ENCODE data around the gene MED12. TPM values are rescaled to one million over a fixed set of nuclear protein-coding genes. Genes with fewer than 3 reads are reported as not detected.
A peak's percentile ranks its signal among the peaks of the same experiment; 100 is the strongest.
"Not testable (repeated sequence)": the region's sequence is repeated elsewhere in the genome, so short reads cannot be mapped to it uniquely, and the experiment has no call there.

MED12 gene
- total and polyA plus RNA-seq, 2 donors from 2014 or later = 5.2 to 42.7 TPM

DNA sequence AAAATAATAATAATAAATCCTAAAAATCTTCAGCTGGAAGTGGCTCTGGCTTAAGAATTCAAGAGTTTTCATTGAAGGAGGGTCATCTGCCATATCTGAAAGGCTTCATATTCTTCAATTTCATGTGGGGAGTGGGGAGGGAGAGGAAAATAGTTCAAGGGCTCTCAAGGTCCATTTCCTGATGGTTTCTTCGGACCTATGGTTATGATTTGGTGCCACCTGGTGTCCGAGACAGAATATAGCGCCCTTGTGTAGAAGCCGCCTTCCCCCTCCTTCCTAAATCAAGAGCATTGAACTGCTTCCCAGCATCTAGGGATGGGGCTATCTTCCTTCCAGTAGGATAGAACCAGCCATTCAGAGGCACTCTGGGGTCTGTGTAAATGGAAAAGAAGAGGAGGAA lies 60.5 kb downstream of the MED12 start:
- Histone ChIP-seq H3K36me3 (ENCODE audit: control insufficient read depth in 2 of 3, insufficient read depth in 3 of 3, low read length in 3 of 3) (no peaks in the 10 kb centered on the region), H3K27ac (ENCODE audit: low read depth in 2 of 2, low read length in 2 of 2) (no peak overlapping the region), H3K9me3 (ENCODE audit: control insufficient read depth in 2 of 3, insufficient read depth in 1 of 3, low read length in 3 of 3) (no peaks in the 10 kb centered on the region), H3K4me3 (ENCODE audit: low read length in 3 of 3) (no peak overlapping the region), H3K4me1 (ENCODE audit: control insufficient read depth in 2 of 3, insufficient read depth in 2 of 3, low read depth in 1 of 3, low read length in 3 of 3) (peaks cover 0 to 4% (median 4%) of the 10 kb centered on the region in 3 donors), H3K9ac (ENCODE audit: low read length in 3 of 3) (no peak overlapping the region), H3K27me3 (ENCODE audit: control insufficient read depth, insufficient read depth, low read length) (no peaks in the 10 kb centered on the region)
- intact Hi-C loops (cut with DNase I) = no loop called here
- TF ChIP-seq, protein P1, sequence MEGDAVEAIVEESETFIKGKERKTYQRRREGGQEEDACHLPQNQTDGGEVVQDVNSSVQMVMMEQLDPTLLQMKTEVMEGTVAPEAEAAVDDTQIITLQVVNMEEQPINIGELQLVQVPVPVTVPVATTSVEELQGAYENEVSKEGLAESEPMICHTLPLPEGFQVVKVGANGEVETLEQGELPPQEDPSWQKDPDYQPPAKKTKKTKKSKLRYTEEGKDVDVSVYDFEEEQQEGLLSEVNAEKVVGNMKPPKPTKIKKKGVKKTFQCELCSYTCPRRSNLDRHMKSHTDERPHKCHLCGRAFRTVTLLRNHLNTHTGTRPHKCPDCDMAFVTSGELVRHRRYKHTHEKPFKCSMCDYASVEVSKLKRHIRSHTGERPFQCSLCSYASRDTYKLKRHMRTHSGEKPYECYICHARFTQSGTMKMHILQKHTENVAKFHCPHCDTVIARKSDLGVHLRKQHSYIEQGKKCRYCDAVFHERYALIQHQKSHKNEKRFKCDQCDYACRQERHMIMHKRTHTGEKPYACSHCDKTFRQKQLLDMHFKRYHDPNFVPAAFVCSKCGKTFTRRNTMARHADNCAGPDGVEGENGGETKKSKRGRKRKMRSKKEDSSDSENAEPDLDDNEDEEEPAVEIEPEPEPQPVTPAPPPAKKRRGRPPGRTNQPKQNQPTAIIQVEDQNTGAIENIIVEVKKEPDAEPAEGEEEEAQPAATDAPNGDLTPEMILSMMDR (IDR thresholded peaks at IDR 0.05; ENCODE audit: borderline replicate concordance, extremely low read depth, insufficient read depth) = peak; percentile 63
- peak; percentile 55 for FAIRE-seq
- peak in 4 of 5 donors; percentile 44 to 84 (median 64) for DNase-seq

DNA sequence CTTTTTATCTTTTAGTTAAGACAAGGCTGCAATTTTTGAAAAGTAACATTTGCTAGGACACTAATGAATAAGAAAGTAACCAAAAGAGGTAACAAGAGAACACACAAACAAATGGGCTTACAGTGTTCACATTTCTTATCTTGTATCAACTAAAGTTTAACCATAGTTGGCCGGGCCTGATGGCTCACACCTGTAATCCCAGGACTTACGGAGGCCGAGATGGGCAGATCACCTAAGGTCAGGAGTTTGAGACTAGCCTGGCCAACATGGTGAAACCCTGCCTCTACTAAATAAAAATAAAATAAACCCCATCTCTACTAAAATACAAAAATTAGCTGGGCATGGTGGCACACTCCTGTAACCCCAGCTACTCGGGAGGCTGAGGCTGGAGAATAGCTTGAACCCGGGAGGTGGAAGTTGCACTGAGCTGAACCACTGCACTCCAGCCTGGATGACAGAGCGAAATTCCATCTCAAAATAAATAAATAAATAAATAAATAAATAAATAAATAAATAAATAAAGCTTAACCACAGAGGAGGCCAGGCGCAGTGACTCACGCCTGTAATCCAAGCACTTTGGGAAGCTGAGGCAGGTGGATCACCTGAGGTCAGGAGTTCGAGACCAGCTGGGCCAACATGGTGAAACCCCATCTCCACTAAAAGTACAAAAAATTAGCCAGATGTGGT lies 62.3 kb downstream of the MED12 start:
- DNase-seq; H3K36me3 ChIP-seq (ENCODE audit: control insufficient read depth in 2 of 3, insufficient read depth in 3 of 3, low read length in 3 of 3); FAIRE-seq; intact Hi-C loops (cut with DNase I); H3K9me3 ChIP-seq (ENCODE audit: control insufficient read depth in 2 of 3, insufficient read depth in 1 of 3, low read length in 3 of 3); H3K9ac ChIP-seq (ENCODE audit: low read length in 3 of 3); H3K27me3 ChIP-seq (ENCODE audit: control insufficient read depth, insufficient read depth, low read length); H3K4me3 ChIP-seq (ENCODE audit: low read length in 3 of 3); H3K27ac ChIP-seq (ENCODE audit: low read depth in 2 of 2, low read length in 2 of 2); H3K4me1 ChIP-seq (ENCODE audit: control insufficient read depth in 2 of 3, insufficient read depth in 2 of 3, low read depth in 1 of 3, low read length in 3 of 3): not testable (repeated sequence)

DNA sequence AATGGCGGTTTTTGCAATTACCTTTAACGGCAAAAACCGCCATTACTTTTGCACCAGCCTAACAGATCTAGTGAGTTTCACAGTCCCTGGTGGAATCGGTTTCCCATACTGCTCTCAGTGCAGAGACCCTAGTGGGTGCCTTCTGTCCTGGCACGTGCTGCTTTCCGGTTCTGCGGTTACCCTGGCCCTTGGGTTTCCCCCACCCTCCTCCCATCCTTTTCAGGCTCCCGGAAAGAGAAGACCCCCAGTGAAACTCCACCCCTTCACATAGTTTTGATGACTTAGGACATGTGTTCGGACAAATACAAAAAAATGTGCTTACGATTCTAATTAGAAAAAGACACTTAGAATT lies 63.1 kb downstream of the MED12 start:
- H3K4me1 ChIP-seq (ENCODE audit: control insufficient read depth in 2 of 3, insufficient read depth in 2 of 3, low read depth in 1 of 3, low read length in 3 of 3) = peaks cover 0 to 4% (median 4%) of the 10 kb centered on the region in 3 donors
- peak overlapping the region; percentile 84 to 86 (median 86) for H3K4me3 ChIP-seq (ENCODE audit: low read length in 3 of 3)
- H3K27ac ChIP-seq (ENCODE audit: low read depth in 2 of 2, low read length in 2 of 2) = peak overlapping the region; percentile 84 to 87
- TF ChIP-seq, protein P1 (IDR thresholded peaks at IDR 0.05; ENCODE audit: borderline replicate concordance, extremely low read depth, insufficient read depth) = no peak
- intact Hi-C loops (cut with DNase I) = no loop called here
- DNase-seq (peak in 1 of 5 donors; percentile 55), FAIRE-seq (no peak)
- H3K9me3 ChIP-seq (ENCODE audit: control insufficient read depth in 2 of 3, insufficient read depth in 1 of 3, low read length in 3 of 3) = no peaks in the 10 kb centered on the region
- H3K27me3 ChIP-seq (ENCODE audit: control insufficient read depth, insufficient read depth, low read length) = no peaks in the 10 kb centered on the region
- H3K9ac ChIP-seq (ENCODE audit: low read length in 3 of 3) = peak overlapping the region; percentile 55 to 86 (median 77)
- no peaks in the 10 kb centered on the region for H3K36me3 ChIP-seq (ENCODE audit: control insufficient read depth in 2 of 3, insufficient read depth in 3 of 3, low read length in 3 of 3)

DNA sequence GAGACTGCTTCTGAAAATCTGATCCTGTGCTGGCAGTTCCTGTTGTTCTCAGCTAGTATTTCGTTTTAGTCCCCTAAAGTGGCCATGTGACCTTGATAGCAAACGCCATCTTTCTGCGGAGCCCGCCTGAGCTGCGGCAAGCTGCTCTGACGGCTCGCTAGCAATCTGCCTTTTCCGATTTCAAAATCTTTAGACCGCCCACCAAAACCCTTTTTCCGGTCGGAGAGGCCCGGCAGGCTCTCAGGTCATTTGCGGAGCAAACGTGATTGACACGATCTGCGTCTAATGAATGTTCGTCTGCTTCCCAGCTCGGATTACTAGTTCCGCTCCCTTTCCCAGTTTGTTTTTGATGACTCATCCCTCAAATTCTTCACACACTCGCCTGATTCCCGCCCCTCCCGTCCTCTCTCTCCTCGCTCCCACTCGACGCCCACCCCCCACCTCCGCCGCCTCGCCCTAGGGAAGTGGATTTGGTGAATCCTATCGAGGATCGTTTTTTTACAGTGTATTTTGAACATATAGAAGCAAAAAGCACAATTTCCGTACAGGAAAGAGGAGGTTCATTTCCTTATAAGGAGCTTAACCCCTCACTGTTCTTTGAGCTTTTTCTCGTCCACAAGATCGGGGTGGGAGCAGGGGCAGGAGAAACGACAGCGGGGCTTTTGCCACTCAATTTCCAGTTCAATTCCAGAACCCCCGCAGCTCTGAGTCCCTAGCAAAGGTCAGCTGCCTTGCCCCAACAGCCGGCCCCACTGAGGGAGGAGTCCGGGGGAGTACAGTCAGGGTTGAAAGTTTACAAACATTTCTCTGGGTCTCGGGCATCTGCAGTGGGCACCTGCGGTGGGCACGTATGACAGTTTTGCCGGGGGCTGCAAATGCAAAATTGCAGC lies 63.8 kb downstream of the MED12 start:
- Histone ChIP-seq H3K36me3 (ENCODE audit: control insufficient read depth in 2 of 3, insufficient read depth in 3 of 3, low read length in 3 of 3) (no peaks in the 10 kb centered on the region), H3K27me3 (ENCODE audit: control insufficient read depth, insufficient read depth, low read length) (no peaks in the 10 kb centered on the region), H3K9ac (ENCODE audit: low read length in 3 of 3) (peak overlapping the region; percentile 55 to 86 (median 77)), H3K4me1 (ENCODE audit: control insufficient read depth in 2 of 3, insufficient read depth in 2 of 3, low read depth in 1 of 3, low read length in 3 of 3) (peaks cover 0 to 4% (median 4%) of the 10 kb centered on the region in 3 donors), H3K4me3 (ENCODE audit: low read length in 3 of 3) (peak overlapping the region; percentile 84 to 86 (median 86)), H3K27ac (ENCODE audit: low read depth in 2 of 2, low read length in 2 of 2) (peak overlapping the region; percentile 90 to 93), H3K9me3 (ENCODE audit: control insufficient read depth in 2 of 3, insufficient read depth in 1 of 3, low read length in 3 of 3) (no peaks in the 10 kb centered on the region)
- peak; percentile 93 to 98 (median 94) for DNase-seq
- TF ChIP-seq, protein P1 (IDR thresholded peaks at IDR 0.05; ENCODE audit: borderline replicate concordance, extremely low read depth, insufficient read depth) = no peak
- intact Hi-C loops (cut with DNase I) = no loop called here
- FAIRE-seq = peak; percentile 98

Data from kidney (tissue), 14 donors.